Tibial nerve (tissue), 4 donors: ENCODE measurements around the gene ISG15. TPM values are rescaled to one million over a fixed set of nuclear protein-coding genes. Genes with fewer than 3 reads are reported as not detected.

Experiments used
- DNase-seq, 2 donors: peaks; one replicate each; pipeline ENCODE4 v3.0.0-alpha.2; 2019; ENCODE audit warnings: low spot score in 2 of 2
- H3K27ac ChIP-seq, 4 donors: fragments of 200-600 bp; sonication (generic) in 3 of 4; one replicate each; pipeline ENCODE4 v1.5.1; 2017 to 2019; ENCODE audit warnings: mild to moderate bottlenecking in 1 of 4
- H3K27me3 ChIP-seq, 2 donors: fragments of 200-600 bp; sonication (generic) in 1 of 2; one replicate each; pipeline versions ENCODE4 v1.5.1 to v1.6.0; 2017 to 2019
- H3K36me3 ChIP-seq, 3 donors: fragments of 200-600 bp; sonication (generic); one replicate each; pipeline ENCODE4 v1.5.1; 2018 to 2019
- H3K4me1 ChIP-seq, 4 donors: fragments of 200-600 bp; sonication (generic) in 3 of 4; one replicate each; pipeline ENCODE4 v1.5.1; 2017 to 2019
- H3K4me3 ChIP-seq, 4 donors: fragments of 200-600 bp; sonication (generic) in 3 of 4; one replicate each; pipeline ENCODE4 v1.5.1; 2017 to 2019; ENCODE audit warnings: mild to moderate bottlenecking in 1 of 4, moderate library complexity in 1 of 4
- H3K9me3 ChIP-seq, 4 donors: fragments of 200-600 bp; sonication (generic) in 3 of 4; one replicate each; pipeline ENCODE4 v1.5.1; 2017 to 2019
- CTCF ChIP-seq, 5 experiments: fragments of 200-600 bp in 3 of 5; fragments of 450-650 bp in 2 of 5; sonication (generic) in 3 of 5; IDR thresholded peaks; one replicate each; pipeline ENCODE4 v1.5.1; 2016 to 2019; ENCODE audit warnings: antibody characterized with exemption in 5 of 5, mild to moderate bottlenecking in 3 of 5, moderate library complexity in 2 of 5
- EP300 ChIP-seq, 2 donors: sonication (generic); formaldehyde crosslinking; IDR thresholded peaks; one replicate each; pipeline ENCODE4 v1.6.1; 2017; ENCODE audit warnings: antibody characterized with exemption in 2 of 2, mild to moderate bottlenecking in 1 of 2
- POLR2A ChIP-seq, 2 donors: fragments of 450-650 bp; IDR thresholded peaks; one replicate each; pipeline ENCODE4 v1.6.1; 2017; ENCODE audit warnings: antibody characterized with exemption in 2 of 2, mild to moderate bottlenecking in 2 of 2, moderate library complexity in 2 of 2
- WGBS, 2 donors: methylation state at CpG; one replicate each; pipeline ENCODE4 v1.1.5; 2018; 5-methylcytosine and 5-hydroxymethylcytosine counted together
- total RNA-seq, 4 donors: library from RNA; depleted of rRNA; stranded (reverse); fragments of >200 nt; gene quantifications; one replicate each; pipeline ENCODE4 v1.1.0, GENCODE V29; 2016

Gene ISG15
- total RNA-seq, 4 donors from 2014 or later, result 29.1 to 65.4 (median 48.7) TPM

DNA sequence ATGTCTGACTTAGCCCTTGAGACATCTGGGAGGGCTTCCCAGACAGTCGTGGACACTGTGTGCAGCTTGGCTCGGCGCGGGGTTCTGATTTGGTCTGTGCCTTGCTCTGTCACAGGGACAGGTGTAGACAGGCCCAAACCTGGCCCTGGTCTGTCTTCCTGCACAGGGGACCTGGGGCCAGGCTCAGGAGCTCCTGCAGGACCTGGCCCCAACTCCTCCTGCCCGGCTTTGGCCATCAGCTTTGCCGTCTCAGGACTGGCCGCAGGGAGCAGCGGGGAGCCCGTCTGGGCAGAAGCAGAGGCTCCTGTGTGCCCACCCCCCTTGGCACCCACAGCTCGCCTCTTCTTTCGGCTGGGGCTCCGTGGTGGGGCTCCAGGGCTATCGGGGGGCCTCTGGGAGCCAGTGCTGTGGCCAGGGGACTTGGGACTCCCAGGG lies 33.1 kb upstream of the ISG15 start:
- Histone ChIP-seq H3K4me3 (no peak overlapping the region), H3K36me3 (no peaks in the 10 kb centered on the region), H3K27me3 (peaks cover 0 to 36% of the 10 kb centered on the region in 2 donors), H3K9me3 (no peaks in the 10 kb centered on the region), H3K4me1 (peaks cover 0 to 16% (median 2%) of the 10 kb centered on the region in 4 donors), H3K27ac (no peak overlapping the region)
- TF ChIP-seq CTCF (IDR thresholded peaks at IDR 0.05) (no peak), POLR2A (IDR thresholded peaks at IDR 0.05) (no peak), EP300 (IDR thresholded peaks at IDR 0.05) (no peak)
- 52 to 62% methylated on average over 6 to 8 of the region's 13 CpGs for WGBS, 2 donors
- DNase-seq, result no peak

DNA sequence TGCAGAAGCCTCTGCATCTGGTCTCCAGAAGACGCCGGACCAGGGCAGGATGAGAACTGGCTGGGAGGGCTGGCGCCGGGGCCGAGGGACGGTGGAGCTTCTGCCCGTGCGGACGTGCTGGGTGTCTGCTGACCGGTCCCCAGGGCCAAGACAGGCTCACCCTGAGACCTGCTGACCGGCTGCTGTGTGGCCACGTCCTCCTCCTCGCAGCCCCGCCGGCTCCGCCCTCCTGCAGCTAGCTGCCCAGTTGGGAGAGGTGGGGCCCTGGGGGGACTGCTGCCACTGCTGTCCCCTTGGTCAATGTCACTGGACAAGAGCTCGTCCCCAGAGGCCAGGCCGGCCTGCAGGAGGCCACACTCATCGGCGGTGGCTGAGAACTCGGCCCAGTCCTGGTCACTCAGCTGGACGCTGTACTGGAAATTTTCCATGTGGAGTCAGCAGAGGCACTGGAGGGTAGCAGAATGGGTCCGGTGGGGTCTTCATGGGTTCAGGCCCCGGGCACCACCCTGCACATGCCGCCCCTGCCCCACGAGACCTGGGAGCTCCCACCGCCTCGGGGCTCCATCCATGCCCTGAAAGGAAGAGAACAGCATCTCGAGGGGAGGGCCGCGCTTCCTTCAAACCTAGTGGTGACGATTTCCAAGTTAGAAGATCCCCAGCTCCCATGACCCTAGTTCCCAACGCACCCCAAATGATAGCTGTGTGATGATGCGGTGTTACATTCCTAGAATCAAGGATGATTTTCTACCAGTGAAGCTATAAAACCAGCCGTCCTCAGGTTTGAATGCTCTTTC lies 32.5 kb upstream of the ISG15 start:
- Histone ChIP-seq H3K4me3 (no peak overlapping the region), H3K27ac (no peak overlapping the region), H3K27me3 (peaks cover 0 to 29% of the 10 kb centered on the region in 2 donors), H3K36me3 (no peaks in the 10 kb centered on the region), H3K9me3 (no peaks in the 10 kb centered on the region), H3K4me1 (peaks cover 0 to 14% (median 2%) of the 10 kb centered on the region in 4 donors)
- 54 to 58% methylated on average over 35 of the region's 35 CpGs for WGBS, 2 donors
- no peak for DNase-seq
- TF ChIP-seq POLR2A (IDR thresholded peaks at IDR 0.05) (no peak), CTCF (IDR thresholded peaks at IDR 0.05) (no peak), EP300 (IDR thresholded peaks at IDR 0.05) (no peak)

GRCh38 chr1:981491-981954 lies 31.8 kb upstream of the ISG15 start:
- Histone ChIP-seq H3K9me3 (no peaks in the 10 kb centered on the region), H3K27me3 (peaks cover 0 to 22% of the 10 kb centered on the region in 2 donors), H3K4me3 (no peak overlapping the region), H3K27ac (no peak overlapping the region), H3K4me1 (peaks cover 0 to 7% (median 2%) of the 10 kb centered on the region in 4 donors), H3K36me3 (no peaks in the 10 kb centered on the region)
- 64 to 77% methylated on average over 3 to 7 of the region's 21 CpGs for WGBS, 2 donors
- TF ChIP-seq POLR2A (IDR thresholded peaks at IDR 0.05) (no peak), CTCF (IDR thresholded peaks at IDR 0.05) (no peak), EP300 (IDR thresholded peaks at IDR 0.05) (no peak)
- no peak for DNase-seq

DNA sequence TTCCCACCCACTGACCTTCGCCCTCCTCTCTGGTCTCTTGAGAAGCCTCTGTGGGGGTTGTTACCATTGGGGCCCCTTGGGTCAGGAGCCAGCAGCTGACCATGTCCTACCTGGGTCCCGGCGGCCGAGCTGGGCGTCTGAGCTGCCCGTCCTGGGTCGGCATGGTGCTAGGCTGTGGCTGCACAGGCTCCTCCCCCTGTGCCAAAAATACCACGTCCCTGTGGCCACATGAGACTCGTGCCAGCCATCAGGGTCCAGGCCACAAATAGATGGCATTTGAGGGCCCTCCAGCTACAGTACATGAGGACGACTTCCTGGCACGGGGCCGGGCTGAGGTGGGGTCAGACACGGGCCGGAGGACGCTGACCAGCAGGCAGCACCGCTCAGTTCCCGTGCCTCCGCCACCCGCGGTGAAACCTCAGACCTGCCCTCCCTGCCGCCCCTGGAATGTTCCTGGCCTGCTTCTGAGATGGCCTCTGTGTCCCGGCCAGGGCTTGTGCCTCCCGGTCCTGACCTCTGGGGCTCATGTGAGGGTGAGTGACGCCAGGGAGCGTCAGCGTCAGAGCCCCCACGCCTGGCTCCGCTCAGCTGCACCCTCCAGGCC lies 31.2 kb upstream of the ISG15 start, which contains the start of gene PERM1:
Gene PERM1 (minus strand): TSS at position 139 of the 604 bp plus-strand sequence. CDS start 1,064 bp downstream, outside the sequence.
- WGBS, 2 donors, result 58 to 60% methylated on average over 16 of the region's 28 CpGs
- Histone ChIP-seq H3K4me1 (peaks cover 0 to 7% (median 2%) of the 10 kb centered on the region in 4 donors), H3K27ac (no peak within 1 kb of the TSS), H3K27me3 (peaks cover 0 to 22% of the 10 kb centered on the region in 2 donors), H3K36me3 (no peaks in the 10 kb centered on the region), H3K9me3 (no peaks in the 10 kb centered on the region), H3K4me3 (no peak within 1 kb of the TSS)
- TF ChIP-seq POLR2A (IDR thresholded peaks at IDR 0.05) (no peak), CTCF (IDR thresholded peaks at IDR 0.05) (no peak), EP300 (IDR thresholded peaks at IDR 0.05) (no peak)
- no peak for DNase-seq
